Raji (cell line): ENCODE measurements around the gene GSG1L.

Experiments
- POLR2A ChIP-seq: IDR thresholded peaks from 2 replicates; pipeline ENCODE4 v1.6.1; 2011; ENCODE audit warnings: low read depth, low read length, control low read depth; ENCODE audit not compliant: insufficient read depth

GSG1L gene

GRCh38 chr16:27867122-27868110 lies 196.1 kb downstream of the GSG1L start:
- no peak for TF ChIP-seq POLR2A

- TF ChIP-seq POLR2A = no peak
These were observed 200.1 kb downstream of the GSG1L start for GRCh38 chr16:27863377-27863776.

GRCh38 chr16:27862953-27863352 lies 200.6 kb downstream of the GSG1L start:
- no peak for TF ChIP-seq POLR2A

GRCh38 chr16:27860091-27860490 lies 203.4 kb downstream of the GSG1L start:
- no peak for TF ChIP-seq POLR2A

GRCh38 chr16:27859020-27859419 lies 204.5 kb downstream of the GSG1L start:
- TF ChIP-seq POLR2A = no peak

- no peak for TF ChIP-seq POLR2A
These were observed 209.9 kb downstream of the GSG1L start for GRCh38 chr16:27853651-27854050.

GRCh38 chr16:27853101-27853500 lies 210.4 kb downstream of the GSG1L start:
- TF ChIP-seq POLR2A = no peak

GRCh38 chr16:27852681-27853080 lies 210.8 kb downstream of the GSG1L start:
- TF ChIP-seq POLR2A = no peak

GRCh38 chr16:27852116-27852515 lies 211.4 kb downstream of the GSG1L start:
- TF ChIP-seq POLR2A = no peak

- TF ChIP-seq POLR2A = no peak
These were observed 211.9 kb downstream of the GSG1L start for GRCh38 chr16:27851586-27851985.

GRCh38 chr16:27849621-27850020 lies 213.9 kb downstream of the GSG1L start:
- TF ChIP-seq POLR2A = no peak

- TF ChIP-seq POLR2A = no peak
These were observed 216.4 kb downstream of the GSG1L start for GRCh38 chr16:27847030-27847550.

- no peak for TF ChIP-seq POLR2A
These were observed 218.7 kb downstream of the GSG1L start for GRCh38 chr16:27844826-27845225.

GRCh38 chr16:27843800-27844199 lies 219.7 kb downstream of the GSG1L start:
- TF ChIP-seq POLR2A = no peak

GRCh38 chr16:27841911-27842310 lies 221.6 kb downstream of the GSG1L start:
- TF ChIP-seq POLR2A = no peak

GRCh38 chr16:27841061-27841801 lies 222.3 kb downstream of the GSG1L start:
- no peak for TF ChIP-seq POLR2A
